NCI-H510A treated with DMSO at 0.1 percent for 48 hours (cell line): ENCODE data around the gene HIPK3.
"Not testable (repeated sequence)": the region's sequence is repeated elsewhere in the genome, so short reads cannot be mapped to it uniquely, and the experiment has no call there.

ENCODE experiments used
- DNase-seq: peaks from one replicate; lab custom pipeline; 2025; lab: John Stamatoyannopoulos, UW

Gene HIPK3

DNA sequence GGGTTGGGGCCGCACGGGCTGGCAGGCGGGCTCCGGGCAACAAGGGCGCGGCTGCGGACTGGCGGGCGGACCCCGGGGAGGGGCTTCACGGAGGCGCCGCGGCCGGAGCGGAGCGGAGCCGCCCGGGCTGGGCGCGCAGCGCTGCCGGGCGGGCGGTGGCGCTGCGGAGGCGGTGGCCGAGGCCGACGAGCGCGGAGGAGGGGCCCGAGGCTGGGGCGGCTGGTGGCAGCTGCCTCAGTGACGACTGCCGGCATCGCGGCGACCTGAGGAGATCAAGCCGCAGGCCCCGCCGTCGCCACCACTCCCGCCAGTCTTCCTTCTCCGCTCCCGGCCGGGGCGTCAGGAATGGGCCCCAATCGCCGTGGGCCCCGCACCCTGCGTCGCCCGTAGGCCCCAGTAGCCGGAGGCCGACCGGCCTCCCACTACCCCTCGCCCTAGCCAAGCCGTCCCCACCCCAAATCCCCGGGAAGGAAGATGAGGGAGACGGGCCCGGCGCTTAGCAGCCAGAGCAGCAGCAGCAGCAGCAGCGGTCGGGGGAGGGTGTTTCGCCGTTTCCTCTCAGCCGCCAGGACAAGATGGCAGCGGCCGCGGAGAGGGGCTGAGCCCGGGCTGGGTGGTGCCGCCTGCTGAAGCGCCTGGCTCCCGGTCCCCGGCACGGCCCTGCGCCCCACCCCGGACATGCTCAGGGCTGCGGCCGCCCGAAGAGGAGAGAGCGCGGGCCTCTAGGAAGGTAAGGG, at the start of gene HIPK3:
Gene HIPK3, plus strand, starts transcription at position 222 of the 737 bp plus-strand sequence.
- peak; percentile 39 for DNase-seq

GRCh38 chr11:33207408-33207985, 49.7 kb upstream of the HIPK3 start:
- no peak for DNase-seq

GRCh38 chr11:33208150-33208549, 49.0 kb upstream of the HIPK3 start:
- no peak for DNase-seq

DNA sequence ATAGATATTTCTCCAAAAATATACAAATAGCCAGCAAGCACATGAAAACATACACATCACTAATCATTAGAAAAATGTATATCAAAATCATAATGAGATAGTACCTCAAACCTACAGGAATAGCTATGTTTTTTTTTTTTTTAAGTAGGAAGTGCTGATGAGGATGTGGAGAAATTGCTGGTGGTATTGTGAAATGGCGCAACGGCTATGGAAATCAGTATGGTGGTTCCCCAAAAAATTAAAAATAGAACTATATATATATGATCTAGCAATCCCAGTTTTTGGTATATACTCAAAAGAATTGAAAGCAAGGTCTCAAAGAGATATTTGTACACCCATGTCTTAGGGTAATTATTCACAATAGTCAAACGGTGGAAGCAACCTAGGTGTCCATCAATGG, 46.0 kb upstream of the HIPK3 start:
- DNase-seq, result no peak

GRCh38 chr11:33211580-33211979, 45.6 kb upstream of the HIPK3 start:
- no peak for DNase-seq

- no peak for DNase-seq
Measured at GRCh38 chr11:33214187-33214586, 43.0 kb upstream of the HIPK3 start.

GRCh38 chr11:33214767-33215166, 42.4 kb upstream of the HIPK3 start:
- no peak for DNase-seq

GRCh38 chr11:33216676-33217075, 40.5 kb upstream of the HIPK3 start:
- DNase-seq, result not testable (repeated sequence)

DNA sequence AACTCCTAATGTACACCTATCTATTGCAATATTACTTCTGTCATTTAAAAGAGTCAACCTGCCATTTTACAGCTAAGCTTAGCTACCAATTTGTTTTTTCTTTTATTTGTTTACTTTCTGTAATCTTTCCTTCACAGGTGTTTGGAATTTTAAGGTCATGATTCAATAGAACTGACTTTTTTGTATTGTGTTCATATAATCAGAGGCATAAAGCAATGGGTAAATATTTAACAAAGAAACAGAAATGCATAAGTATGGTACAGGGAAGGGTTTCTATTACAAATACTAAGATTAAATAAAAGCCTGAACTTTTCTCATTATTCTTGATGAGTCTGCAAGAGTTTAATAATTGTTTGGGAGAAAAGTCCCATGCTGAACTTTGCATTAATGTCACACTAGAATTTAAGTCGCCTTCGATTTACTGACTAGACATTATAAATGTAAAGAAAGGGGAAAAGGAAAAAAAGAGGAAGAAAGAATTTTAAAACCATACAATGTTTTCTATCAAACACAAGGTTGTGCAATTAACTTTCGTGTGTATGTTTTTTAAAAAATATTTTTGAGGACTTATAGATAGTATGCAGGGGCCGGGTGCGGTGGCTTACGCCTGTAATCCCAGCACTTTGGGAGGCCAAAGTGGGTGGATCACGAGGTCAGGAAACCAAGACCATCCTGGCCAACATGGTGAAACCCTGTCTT, 35.0 kb upstream of the HIPK3 start:
- DNase-seq, result no peak

DNA sequence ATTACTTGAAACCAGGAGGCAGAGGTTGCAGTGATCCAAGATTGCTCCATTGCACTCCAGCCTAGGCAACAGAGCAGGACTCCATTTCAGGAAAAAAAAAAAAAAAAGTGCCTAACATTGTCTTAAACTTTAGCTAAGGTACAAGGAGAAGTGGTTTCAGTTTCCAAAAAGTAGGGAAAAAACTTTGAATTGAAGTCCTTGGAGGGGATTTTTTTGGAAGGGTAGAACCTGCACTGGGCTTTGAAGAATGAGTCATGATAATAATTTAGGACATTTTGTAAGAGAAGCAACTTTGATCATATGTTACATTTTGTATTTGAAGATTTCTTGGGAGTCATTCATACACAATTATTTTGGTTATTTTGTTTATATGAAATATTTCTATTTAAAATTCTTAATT, 31.8 kb upstream of the HIPK3 start:
- DNase-seq, result no peak

DNA sequence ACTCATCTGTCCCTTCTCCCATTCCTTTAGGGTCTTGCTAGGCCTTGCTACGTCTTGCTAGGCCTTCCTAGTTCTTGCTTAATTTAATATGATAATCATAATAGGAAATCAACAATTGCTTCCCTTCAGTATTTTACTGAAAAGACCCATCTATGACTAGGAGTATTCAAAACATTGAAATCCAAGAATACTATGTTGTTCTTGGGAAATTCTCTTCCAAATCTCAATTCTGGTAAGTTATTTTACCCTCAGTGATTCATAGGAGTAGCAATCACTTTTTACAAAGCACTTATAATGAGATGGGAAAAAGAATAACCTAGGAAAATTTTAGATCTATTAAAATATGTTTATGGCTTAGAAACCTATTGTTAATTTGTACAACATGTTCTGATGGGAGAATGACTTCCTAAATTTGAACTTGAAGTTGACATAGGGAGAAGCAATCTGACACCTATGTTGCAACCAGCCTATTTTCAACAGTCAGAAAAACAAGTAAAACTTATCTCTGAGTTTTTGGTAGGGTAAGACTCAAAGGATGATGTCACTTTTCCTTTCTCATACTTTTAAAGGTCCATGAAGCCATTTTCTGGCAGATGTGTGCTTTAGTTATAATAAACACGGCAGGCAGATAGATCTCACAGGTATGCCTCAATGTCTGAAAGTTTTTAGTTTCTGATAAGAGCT, 29.5 kb upstream of the HIPK3 start:
- DNase-seq, result no peak

GRCh38 chr11:33234397-33235190, 22.6 kb upstream of the HIPK3 start:
- DNase-seq, result no peak

- DNase-seq, result no peak
Measured at GRCh38 chr11:33237039-33237597, 20.1 kb upstream of the HIPK3 start.

- no peak for DNase-seq
Measured at GRCh38 chr11:33242575-33242974, 14.6 kb upstream of the HIPK3 start.

GRCh38 chr11:33243654-33244053, 13.5 kb upstream of the HIPK3 start:
- DNase-seq, result not testable (repeated sequence)

GRCh38 chr11:33248416-33248971, 8.7 kb upstream of the HIPK3 start:
- no peak for DNase-seq

DNA sequence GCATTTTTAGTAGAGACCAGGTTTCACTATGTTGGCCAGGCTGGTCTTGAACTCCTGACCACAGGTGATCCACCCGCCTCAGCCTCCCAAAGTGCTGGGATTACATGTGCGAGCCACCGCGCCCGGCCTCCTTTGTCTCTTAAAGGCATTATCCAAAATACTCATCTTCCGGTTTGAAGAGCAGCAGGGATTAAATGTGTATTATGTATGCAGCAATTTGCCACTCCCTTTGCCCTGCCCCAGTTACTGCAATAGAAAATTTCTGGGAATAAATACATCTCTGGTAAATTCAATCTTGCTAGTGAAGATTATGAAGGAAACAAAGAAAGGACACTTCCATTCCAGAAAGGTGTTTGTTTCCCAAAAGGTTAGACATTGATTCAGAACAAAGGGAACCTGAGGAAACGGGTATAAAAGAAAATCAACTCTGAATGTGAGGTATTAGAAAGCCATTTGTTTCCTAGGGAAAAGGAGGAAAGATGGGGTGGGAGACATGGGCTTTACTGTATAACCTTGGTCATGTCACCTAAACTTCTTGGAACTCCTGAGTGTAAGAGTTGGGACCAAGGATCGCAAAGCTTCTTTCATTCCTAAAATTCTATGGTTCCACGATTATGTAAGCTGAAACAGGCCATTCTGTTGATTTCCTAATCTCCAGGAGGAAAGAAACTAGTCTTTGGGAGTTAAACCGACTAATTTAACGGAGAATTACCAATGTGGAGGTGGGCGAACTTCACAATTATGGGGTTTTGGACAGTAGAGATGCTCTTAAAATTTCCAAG, 959 bp upstream of the HIPK3 start:
- DNase-seq, result peak; percentile 9

DNA sequence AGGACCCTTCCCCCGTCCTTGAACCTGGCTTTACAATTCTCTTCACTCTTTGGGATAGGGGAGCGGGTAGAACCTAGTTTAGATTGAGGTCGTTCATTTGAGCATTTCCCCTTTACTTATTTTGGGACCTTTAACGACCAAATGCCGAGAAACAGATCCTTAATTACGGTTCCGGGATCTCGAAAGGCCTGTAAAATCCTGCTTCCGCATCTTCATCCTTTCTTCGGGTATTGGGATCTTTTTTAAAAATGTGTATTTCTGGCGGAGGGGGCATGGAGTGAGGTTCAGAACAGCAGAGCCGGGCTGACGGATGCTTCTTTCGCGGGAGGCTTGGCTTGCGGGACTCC, 395 bp upstream of the HIPK3 start:
- no peak for DNase-seq

GRCh38 chr11:33257897-33258630, 883 bp downstream of the HIPK3 start:
- peak; percentile 45 for DNase-seq
